Measurements from ENCODE around the gene GPRASP2. TPM values are rescaled to one million over a fixed set of nuclear protein-coding genes. Genes with fewer than 3 reads are reported as not detected.

The GPRASP2 gene
- total RNA-seq, 1 donor from 2014 or later = 10.6 TPM

DNA sequence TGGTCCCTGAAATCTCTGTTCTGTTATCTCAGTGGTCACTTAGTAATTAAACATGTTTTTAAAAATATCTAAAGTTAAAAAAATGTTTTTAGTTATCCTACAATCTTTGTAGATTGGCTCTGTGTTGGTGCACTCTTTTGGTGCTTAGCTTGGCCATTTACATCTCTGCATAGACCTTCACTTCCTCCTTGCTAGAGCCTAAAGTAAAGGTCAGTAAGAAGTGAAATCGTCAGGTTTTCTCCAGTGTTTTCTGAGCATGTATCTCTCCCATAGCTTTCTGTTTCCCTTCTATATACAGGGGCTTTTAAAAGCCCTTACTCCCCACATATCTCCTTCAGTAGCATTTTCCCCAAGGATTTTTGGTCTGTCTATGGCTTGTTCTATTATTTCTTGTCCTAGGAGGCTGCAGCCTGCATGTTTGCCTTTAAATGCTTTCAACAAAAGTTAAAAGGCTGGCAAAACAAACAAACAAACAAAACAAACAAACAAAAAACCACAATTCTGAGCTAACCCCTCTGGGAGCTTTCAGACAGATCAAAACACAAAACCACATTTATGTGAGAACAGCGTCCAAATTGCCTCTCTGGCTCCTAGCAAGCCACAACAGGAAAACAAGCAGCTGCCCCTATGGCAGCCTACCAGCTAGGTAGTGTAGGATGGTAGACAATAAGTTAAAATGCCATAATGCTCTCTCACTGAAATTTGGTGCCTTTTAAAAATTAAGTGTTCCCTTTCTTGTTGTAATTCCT is 27.3 kb upstream of the GPRASP2 start:
- DNase-seq (ENCODE audit: extremely low spot score, unreplicated experiment) = no peak
- H3K9me3 Mint-ChIP-seq (ENCODE audit: unreplicated experiment) = peaks cover 48% of the 10 kb centered on the region

DNA sequence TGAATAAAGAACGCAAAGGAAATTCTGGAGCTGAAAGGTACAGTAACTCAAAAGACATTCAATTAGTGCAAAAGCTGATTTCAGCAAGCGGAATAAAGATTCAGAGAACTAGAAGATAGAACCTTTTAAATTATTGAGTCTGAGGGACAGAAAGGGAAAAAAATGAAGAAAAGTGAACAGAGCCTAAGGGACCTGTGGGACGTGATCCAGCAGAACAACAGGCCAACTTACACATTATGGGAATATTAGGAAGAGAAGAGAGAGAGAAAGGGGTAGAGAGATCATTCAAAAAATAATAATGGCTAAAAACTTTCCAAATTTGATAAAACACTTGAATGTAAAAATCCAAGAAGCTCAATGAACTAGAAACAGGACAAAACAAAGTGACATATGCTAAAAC is 17.5 kb upstream of the GPRASP2 start:
- no peak overlapping the region for H3K4me3 Mint-ChIP-seq (ENCODE audit: unreplicated experiment)
- H3K27me3 Mint-ChIP-seq (ENCODE audit: unreplicated experiment) = no peaks in the 10 kb centered on the region
- DNase-seq (ENCODE audit: extremely low spot score, unreplicated experiment) = no peak
- no peaks in the 10 kb centered on the region for H3K36me3 Mint-ChIP-seq (ENCODE audit: unreplicated experiment)
- peaks cover 38% of the 10 kb centered on the region for H3K9me3 Mint-ChIP-seq (ENCODE audit: unreplicated experiment)
- no peak overlapping the region for H3K27ac Mint-ChIP-seq (ENCODE audit: unreplicated experiment)
- peaks cover 7% of the 10 kb centered on the region for H3K4me1 Mint-ChIP-seq (ENCODE audit: unreplicated experiment)
- TF ChIP-seq, protein P1, sequence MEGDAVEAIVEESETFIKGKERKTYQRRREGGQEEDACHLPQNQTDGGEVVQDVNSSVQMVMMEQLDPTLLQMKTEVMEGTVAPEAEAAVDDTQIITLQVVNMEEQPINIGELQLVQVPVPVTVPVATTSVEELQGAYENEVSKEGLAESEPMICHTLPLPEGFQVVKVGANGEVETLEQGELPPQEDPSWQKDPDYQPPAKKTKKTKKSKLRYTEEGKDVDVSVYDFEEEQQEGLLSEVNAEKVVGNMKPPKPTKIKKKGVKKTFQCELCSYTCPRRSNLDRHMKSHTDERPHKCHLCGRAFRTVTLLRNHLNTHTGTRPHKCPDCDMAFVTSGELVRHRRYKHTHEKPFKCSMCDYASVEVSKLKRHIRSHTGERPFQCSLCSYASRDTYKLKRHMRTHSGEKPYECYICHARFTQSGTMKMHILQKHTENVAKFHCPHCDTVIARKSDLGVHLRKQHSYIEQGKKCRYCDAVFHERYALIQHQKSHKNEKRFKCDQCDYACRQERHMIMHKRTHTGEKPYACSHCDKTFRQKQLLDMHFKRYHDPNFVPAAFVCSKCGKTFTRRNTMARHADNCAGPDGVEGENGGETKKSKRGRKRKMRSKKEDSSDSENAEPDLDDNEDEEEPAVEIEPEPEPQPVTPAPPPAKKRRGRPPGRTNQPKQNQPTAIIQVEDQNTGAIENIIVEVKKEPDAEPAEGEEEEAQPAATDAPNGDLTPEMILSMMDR (IDR thresholded peaks at IDR 0.05) = no peak

More for the DNA sequence above, 27.3 kb upstream of the GPRASP2 start:
- H3K27ac Mint-ChIP-seq (ENCODE audit: unreplicated experiment) = no peak overlapping the region
- H3K27me3 Mint-ChIP-seq (ENCODE audit: unreplicated experiment) = no peaks in the 10 kb centered on the region
- H3K4me1 Mint-ChIP-seq (ENCODE audit: unreplicated experiment) = no peaks in the 10 kb centered on the region
- TF ChIP-seq, protein P1 (IDR thresholded peaks at IDR 0.05) = no peak
- peaks cover 20% of the 10 kb centered on the region for H3K36me3 Mint-ChIP-seq (ENCODE audit: unreplicated experiment)
- H3K4me3 Mint-ChIP-seq (ENCODE audit: unreplicated experiment) = no peak overlapping the region

DNA sequence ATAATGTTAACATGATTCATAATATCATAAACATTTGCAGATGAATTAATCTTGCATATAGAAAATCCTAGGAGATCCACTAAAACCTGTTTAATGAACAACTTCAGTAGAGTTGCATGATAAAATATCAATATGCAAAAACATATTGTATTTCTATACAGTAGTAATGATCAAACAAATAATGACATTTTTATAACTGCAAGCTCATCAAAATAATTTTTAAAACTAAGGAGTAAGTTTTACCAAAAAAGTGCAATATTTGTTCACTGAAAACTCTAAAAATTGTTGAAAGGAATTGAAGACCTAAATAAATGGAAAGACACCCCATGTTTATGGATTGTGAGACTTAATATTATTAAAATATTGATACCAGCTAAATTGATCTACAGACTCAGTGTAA is 15.9 kb upstream of the GPRASP2 start:
- Mint-ChIP-seq H3K4me1 (ENCODE audit: unreplicated experiment) (peaks cover 7% of the 10 kb centered on the region), H3K4me3 (ENCODE audit: unreplicated experiment) (no peak overlapping the region), H3K27me3 (ENCODE audit: unreplicated experiment) (no peaks in the 10 kb centered on the region), H3K27ac (ENCODE audit: unreplicated experiment) (no peak overlapping the region), H3K9me3 (ENCODE audit: unreplicated experiment) (peaks cover 33% of the 10 kb centered on the region), H3K36me3 (ENCODE audit: unreplicated experiment) (no peaks in the 10 kb centered on the region)
- DNase-seq (ENCODE audit: extremely low spot score, unreplicated experiment) = no peak
- TF ChIP-seq, protein P1 (IDR thresholded peaks at IDR 0.05) = no peak

DNA sequence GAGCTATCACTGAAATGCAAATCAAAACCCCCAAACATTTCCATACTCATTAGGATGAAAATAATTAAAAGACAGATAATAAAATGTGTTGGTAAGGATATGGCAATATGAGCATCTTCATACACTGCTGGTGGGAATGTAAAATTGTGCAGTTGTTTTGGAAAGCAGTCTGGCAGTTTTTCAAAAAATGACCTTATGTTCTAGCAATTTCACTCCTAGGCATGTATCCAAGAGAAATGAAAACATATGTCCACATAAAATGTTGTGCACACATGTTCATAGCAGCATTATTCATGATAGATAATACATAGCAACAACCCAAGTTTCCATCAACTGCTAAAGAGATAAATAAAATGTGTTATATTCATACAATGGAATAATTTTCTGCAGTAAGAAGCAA is 14.8 kb upstream of the GPRASP2 start:
- Mint-ChIP-seq H3K9me3 (ENCODE audit: unreplicated experiment) (peaks cover 37% of the 10 kb centered on the region), H3K4me3 (ENCODE audit: unreplicated experiment) (no peak overlapping the region), H3K4me1 (ENCODE audit: unreplicated experiment) (peaks cover 7% of the 10 kb centered on the region), H3K27ac (ENCODE audit: unreplicated experiment) (no peak overlapping the region), H3K36me3 (ENCODE audit: unreplicated experiment) (no peaks in the 10 kb centered on the region), H3K27me3 (ENCODE audit: unreplicated experiment) (no peaks in the 10 kb centered on the region)
- DNase-seq (ENCODE audit: extremely low spot score, unreplicated experiment) = no peak
- TF ChIP-seq, protein P1 (IDR thresholded peaks at IDR 0.05) = no peak

DNA sequence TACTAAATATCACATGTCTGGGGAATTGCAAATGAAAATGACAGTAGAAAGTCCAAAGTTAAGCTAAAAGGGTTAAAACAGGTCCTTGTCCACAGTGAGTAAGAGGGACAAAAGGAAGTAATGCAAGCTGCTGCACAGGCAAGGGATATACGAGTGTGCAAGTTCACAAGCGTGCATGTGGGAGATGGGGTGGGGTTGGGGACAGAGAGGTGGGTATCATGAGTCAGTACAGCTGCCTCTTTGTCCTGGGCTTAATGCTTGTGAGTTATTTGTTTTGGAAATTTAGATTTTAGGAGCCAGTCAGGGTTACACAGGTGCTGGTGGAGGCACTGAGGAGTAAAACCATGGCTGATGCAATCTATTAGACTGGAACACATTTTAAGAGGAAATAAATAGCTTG is 3.3 kb upstream of the GPRASP2 start:
- Mint-ChIP-seq H3K36me3 (ENCODE audit: unreplicated experiment) (no peaks in the 10 kb centered on the region), H3K27me3 (ENCODE audit: unreplicated experiment) (no peaks in the 10 kb centered on the region), H3K9me3 (ENCODE audit: unreplicated experiment) (peaks cover 12% of the 10 kb centered on the region), H3K4me1 (ENCODE audit: unreplicated experiment) (no peaks in the 10 kb centered on the region), H3K4me3 (ENCODE audit: unreplicated experiment) (no peak overlapping the region), H3K27ac (ENCODE audit: unreplicated experiment) (no peak overlapping the region)
- TF ChIP-seq, protein P1 (IDR thresholded peaks at IDR 0.05) = no peak
- no peak for DNase-seq (ENCODE audit: extremely low spot score, unreplicated experiment)

All from osteocyte (in vitro differentiated cells).